Retina (tissue), 1 donor: ENCODE measurements around the gene CFAP410.
"Not testable (repeated sequence)": the region's sequence is repeated elsewhere in the genome, so short reads cannot be mapped to it uniquely, and the experiment has no call there.

Experiments used
- DNase-seq: peaks from one replicate; pipeline ENCODE4 v3.0.0-alpha.2; 2016

The CFAP410 gene

GRCh38 chr21:44316277-44316900, 22.8 kb downstream of the CFAP410 start:
- no peak for DNase-seq

GRCh38 chr21:44315691-44316203, 23.4 kb downstream of the CFAP410 start:
- DNase-seq = no peak

DNA sequence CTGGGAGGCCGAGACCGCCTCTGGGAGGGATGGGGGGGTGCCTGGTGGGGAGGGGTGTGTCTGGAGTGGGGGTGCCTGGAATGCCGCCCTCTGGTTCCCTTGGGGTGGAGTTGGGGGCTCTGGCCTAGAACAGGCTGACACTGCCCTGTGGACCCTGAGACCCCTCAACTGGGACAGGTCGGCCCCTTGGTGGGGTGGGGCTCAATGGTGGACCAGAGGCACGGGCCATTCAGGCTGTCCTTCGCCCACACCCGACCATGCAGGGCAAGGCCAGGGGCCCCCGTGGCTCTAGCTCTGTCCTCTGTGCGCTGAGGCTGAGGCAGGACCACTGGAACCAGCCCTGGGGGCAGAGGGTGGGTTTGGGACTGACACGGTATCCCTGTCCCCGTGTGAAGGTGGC, 24.6 kb downstream of the CFAP410 start:
- DNase-seq = no peak

DNA sequence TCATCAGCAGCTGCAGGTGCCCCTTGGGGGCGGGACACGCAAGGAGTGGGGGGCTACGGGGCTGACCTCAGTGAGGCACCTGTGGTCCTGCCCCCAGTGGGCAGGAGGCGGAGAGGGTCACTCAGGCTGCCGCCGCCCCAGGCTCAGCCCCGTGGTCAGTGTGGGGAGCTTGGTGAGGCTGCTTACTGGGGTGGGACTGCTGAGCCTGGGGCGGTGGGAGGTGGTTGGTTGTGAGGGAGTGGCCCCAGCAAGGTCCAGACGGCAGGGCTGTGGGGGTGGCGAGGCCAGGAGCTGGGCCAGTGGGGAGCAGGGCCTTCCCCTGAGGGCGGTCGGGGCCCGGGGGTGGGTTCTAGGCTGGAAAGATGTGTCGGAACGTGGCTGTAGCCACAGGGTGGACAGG, 25.1 kb downstream of the CFAP410 start:
- no peak for DNase-seq

DNA sequence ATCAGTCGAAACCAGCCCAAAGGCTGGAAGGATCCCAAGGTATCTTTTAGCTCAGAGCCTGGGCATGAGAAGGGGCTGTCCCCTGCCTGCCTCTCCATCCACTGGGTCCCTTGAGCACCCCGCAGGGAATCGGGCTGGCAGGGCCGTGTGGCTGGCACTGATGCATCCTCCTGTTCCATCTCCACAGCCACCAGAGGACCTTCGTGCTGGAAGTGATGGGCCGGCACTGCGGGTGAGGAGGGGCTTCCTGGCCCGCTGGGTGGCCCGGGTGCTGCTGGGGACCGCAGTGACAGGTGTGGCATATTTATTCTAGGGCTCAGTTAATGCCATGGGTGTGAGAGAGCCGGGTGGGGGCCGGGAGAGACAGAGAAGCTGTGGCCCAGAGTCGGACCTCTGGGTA, 25.7 kb downstream of the CFAP410 start:
- no peak for DNase-seq

DNA sequence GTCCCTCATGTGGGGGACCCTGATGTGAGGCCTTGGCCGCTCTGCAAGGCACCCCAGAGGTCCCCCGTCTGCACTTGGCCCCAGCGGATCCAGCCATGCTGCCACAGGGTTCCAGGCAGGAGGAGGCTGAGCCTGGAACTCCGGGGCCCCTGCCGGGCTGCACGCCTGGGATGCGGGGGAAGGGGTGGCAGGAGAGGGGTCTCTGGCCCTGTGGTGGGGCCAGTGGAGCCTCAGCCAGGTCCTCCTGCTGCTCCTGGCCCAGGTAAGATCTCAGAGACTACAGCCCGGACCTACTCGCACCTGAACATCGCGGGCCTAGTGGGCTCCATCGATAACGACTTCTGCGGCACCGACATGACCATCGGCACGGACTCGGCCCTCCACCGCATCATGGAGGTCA, 26.5 kb downstream of the CFAP410 start:
- DNase-seq = no peak

GRCh38 chr21:44312089-44312488, 27.1 kb downstream of the CFAP410 start:
- no peak for DNase-seq

- no peak for DNase-seq
These were observed 28.3 kb downstream of the CFAP410 start for GRCh38 chr21:44310628-44311507.

DNA sequence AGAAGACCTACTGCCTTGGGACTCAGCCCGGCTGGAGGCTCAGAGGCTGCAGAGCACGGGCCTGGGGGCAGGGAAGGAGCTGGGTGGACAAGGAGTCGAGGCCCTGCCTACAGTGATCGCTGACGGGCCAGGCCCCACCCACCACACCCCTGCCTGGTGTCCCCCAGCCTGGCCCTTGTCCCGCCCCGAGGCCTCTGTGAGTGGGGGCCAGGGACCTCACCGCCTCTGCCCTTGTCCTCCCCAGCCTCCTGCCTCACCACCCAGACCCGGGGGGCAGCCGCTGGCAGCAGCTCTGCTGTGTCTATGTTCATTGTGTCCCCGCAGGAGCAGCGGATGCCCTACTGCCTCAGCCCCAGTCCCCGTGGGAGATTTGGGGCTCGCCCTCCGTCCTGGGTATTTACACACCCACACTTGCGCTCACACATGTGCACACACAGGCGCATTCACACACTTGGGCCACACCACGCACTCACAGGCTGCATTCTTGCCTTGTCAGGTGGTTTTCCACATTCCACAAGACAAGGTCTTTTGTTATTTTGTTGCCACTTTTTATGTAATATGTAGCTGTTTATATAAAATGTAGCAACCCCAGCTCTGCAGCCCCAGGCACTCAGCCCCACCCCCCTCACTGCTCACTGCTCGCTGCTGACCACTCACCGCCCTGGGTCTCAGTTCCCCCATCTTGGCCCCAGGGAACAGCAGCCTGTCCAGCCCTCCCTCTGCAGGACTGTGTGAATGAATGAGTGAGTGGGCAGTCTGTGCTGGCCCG, 32.1 kb downstream of the CFAP410 start:
- DNase-seq = no peak

- no peak for DNase-seq
These were observed 33.5 kb downstream of the CFAP410 start for GRCh38 chr21:44305691-44306090.

- DNase-seq = peak; percentile 81
These were observed 34.3 kb downstream of the CFAP410 start for GRCh38 chr21:44304877-44305293.

GRCh38 chr21:44304011-44304616, 35.1 kb downstream of the CFAP410 start:
- peak; percentile 70 for DNase-seq

DNA sequence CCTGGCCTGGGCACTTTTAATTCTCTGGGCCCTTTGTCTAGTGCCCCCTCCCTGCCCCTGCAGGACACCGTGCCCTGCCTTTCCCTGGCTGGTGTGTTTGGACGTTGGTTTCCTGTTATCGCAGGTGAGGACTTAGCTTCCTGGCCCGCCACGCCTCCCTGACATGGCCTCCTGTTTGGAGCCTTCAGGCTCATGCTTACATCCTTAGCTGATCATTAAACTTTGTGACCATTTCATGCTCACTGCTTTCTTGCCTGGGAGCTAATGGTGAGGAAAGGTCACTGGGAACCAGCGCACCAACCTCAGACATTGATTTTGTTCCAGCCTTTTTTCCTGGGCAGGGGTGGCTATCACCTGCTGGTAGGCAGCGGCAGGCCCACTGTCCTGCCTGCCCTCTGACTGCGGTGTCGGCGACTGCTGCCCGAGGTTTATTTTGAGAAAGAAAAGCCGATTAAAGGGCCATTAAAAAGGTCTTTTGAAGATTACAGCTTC, 35.7 kb downstream of the CFAP410 start:
- no peak for DNase-seq

GRCh38 chr21:44302573-44303401, 36.4 kb downstream of the CFAP410 start:
- not testable (repeated sequence) for DNase-seq

DNA sequence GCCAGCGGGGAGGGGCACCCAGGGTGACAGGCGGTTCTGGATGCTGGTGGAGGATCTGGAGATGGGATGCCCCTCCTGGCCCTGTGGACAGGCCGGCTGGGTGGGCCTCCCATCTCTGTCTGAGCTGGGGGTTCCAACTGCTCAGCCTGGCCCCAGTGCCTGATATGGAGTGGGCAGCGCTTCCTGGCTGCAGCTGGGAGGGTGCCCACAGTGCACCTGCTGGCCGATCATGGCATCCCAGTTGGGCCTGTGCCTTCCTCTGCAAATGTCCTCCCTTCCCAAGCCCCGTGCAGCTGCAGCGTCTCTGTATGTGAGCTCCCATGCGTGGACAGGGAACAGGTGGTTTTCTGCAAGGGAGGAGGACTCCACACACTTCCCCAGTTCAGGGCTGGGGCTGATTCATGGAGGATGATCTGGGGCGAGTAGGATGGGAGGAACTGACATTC, 37.2 kb downstream of the CFAP410 start:
- no peak for DNase-seq

DNA sequence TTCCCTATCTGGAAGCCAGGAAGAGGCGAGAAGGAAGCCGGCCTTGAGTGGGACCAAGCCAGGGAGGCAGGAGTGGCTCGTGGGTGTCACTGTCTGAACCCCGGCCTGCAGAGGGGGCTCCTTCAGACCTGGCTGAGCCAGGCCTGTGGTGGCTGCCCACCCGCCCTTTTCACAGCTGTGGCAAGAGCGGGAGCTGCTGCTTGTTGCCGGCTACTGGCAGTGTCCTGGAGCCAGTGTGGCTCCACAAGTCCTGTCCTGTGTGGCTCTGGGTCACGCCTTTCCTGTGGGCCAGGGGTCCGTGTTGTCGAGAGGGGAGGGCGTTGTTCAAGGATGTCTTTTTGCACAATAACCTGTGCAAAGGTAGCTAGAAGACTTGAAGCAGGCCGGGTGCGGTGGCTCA, 38.0 kb downstream of the CFAP410 start:
- DNase-seq = peak; percentile 39

- peak; percentile 71 for DNase-seq
These were observed 38.8 kb downstream of the CFAP410 start for GRCh38 chr21:44300262-44300959.

GRCh38 chr21:44299458-44300261, 39.5 kb downstream of the CFAP410 start, which contains the start of gene PFKL:
TSS of gene PFKL (plus strand) at chr21:44300053. CDS start at chr21:44300106, 53 bp downstream.
- peak; percentile 86 for DNase-seq

- no peak for DNase-seq
These were observed 40.1 kb downstream of the CFAP410 start for GRCh38 chr21:44299085-44299457.

GRCh38 chr21:44298301-44298700, 40.9 kb downstream of the CFAP410 start:
- DNase-seq = no peak
